GM23338 (cell line): Measurements from ENCODE around the gene ATXN7L1.

Experiments
- EZH2 ChIP-seq: fragments of 200-600 bp; sonication (generic); IDR thresholded peaks from one replicate; pipeline ENCODE4 v1.8.0; 2017; ENCODE audit warnings: antibody characterized with exemption, mild to moderate bottlenecking, low read depth; ENCODE audit not compliant: unreplicated experiment
- EZH2phosphoT487 ChIP-seq: fragments of 200-600 bp; sonication (generic); IDR thresholded peaks from one replicate; pipeline ENCODE4 v1.8.1; 2018; ENCODE audit warnings: antibody characterized with exemption; ENCODE audit not compliant: unreplicated experiment
- JUNB ChIP-seq: IDR thresholded peaks from one replicate; pipeline ENCODE4 v1.6.1; 2016; ENCODE audit warnings: antibody characterized with exemption; ENCODE audit not compliant: unreplicated experiment
- NANOG ChIP-seq: IDR thresholded peaks from 2 replicates; pipeline ENCODE4 v1.6.1; 2016; ENCODE audit warnings: antibody characterized with exemption, borderline replicate concordance
- TF ChIP-seq, protein P1 (sequence below), 2 experiments: fragments of 200-600 bp in 1 of 2; sonication (generic) in 1 of 2; conservative IDR thresholded peaks; 2 replicates each; pipeline versions ENCODE4 v1.5.1 to v1.6.1; 2016 to 2017; ENCODE audit warnings: antibody characterized with exemption in 2 of 2, low read depth in 2 of 2, mild to moderate bottlenecking in 2 of 2, moderate library complexity in 1 of 2
- TF ChIP-seq, protein P2 (sequence below): IDR thresholded peaks from one replicate; pipeline ENCODE4 v1.6.1; 2018; ENCODE audit warnings: antibody characterized with exemption; ENCODE audit not compliant: unreplicated experiment
- TF ChIP-seq, protein P3 (sequence below): IDR thresholded peaks from 2 replicates; pipeline ENCODE4 v1.6.1; 2016; ENCODE audit warnings: antibody characterized with exemption

DNA sequence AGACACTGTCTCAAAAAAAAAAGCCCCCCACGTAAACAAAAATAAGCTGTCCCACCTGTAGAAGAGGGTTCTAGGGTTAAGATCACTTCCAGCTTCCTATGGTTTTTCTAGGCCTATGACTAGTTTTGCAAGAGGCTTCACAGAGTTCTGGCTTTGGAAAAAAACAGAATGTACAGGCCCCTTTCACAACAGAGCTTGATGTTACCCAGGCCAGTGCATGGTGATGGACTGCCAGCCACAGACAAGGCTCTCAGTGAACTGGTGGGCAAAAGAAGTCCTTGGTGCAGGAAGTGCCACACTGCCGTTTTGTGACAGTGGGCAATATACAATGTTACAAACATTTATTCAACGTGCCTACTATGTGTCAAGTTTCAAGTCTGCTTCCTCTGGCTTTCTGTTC is 276.8 kb downstream of the ATXN7L1 start:
- TF ChIP-seq EZH2: no peak
- TF ChIP-seq, protein P1, sequence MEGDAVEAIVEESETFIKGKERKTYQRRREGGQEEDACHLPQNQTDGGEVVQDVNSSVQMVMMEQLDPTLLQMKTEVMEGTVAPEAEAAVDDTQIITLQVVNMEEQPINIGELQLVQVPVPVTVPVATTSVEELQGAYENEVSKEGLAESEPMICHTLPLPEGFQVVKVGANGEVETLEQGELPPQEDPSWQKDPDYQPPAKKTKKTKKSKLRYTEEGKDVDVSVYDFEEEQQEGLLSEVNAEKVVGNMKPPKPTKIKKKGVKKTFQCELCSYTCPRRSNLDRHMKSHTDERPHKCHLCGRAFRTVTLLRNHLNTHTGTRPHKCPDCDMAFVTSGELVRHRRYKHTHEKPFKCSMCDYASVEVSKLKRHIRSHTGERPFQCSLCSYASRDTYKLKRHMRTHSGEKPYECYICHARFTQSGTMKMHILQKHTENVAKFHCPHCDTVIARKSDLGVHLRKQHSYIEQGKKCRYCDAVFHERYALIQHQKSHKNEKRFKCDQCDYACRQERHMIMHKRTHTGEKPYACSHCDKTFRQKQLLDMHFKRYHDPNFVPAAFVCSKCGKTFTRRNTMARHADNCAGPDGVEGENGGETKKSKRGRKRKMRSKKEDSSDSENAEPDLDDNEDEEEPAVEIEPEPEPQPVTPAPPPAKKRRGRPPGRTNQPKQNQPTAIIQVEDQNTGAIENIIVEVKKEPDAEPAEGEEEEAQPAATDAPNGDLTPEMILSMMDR (conservative IDR thresholded peaks at IDR 0.05; ENCODE audit: low read depth in 2 of 2): no peak
- no peak for TF ChIP-seq EZH2phosphoT487
- TF ChIP-seq, protein P2, sequence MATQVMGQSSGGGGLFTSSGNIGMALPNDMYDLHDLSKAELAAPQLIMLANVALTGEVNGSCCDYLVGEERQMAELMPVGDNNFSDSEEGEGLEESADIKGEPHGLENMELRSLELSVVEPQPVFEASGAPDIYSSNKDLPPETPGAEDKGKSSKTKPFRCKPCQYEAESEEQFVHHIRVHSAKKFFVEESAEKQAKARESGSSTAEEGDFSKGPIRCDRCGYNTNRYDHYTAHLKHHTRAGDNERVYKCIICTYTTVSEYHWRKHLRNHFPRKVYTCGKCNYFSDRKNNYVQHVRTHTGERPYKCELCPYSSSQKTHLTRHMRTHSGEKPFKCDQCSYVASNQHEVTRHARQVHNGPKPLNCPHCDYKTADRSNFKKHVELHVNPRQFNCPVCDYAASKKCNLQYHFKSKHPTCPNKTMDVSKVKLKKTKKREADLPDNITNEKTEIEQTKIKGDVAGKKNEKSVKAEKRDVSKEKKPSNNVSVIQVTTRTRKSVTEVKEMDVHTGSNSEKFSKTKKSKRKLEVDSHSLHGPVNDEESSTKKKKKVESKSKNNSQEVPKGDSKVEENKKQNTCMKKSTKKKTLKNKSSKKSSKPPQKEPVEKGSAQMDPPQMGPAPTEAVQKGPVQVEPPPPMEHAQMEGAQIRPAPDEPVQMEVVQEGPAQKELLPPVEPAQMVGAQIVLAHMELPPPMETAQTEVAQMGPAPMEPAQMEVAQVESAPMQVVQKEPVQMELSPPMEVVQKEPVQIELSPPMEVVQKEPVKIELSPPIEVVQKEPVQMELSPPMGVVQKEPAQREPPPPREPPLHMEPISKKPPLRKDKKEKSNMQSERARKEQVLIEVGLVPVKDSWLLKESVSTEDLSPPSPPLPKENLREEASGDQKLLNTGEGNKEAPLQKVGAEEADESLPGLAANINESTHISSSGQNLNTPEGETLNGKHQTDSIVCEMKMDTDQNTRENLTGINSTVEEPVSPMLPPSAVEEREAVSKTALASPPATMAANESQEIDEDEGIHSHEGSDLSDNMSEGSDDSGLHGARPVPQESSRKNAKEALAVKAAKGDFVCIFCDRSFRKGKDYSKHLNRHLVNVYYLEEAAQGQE: no peak
- no peak for TF ChIP-seq JUNB
- TF ChIP-seq, protein P3, sequence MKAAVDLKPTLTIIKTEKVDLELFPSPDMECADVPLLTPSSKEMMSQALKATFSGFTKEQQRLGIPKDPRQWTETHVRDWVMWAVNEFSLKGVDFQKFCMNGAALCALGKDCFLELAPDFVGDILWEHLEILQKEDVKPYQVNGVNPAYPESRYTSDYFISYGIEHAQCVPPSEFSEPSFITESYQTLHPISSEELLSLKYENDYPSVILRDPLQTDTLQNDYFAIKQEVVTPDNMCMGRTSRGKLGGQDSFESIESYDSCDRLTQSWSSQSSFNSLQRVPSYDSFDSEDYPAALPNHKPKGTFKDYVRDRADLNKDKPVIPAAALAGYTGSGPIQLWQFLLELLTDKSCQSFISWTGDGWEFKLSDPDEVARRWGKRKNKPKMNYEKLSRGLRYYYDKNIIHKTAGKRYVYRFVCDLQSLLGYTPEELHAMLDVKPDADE: no peak
- no peak for TF ChIP-seq NANOG
